Central memory CD8-positive, alpha-beta T cell (primary cell): Measurements from ENCODE around the gene DRG2.

Experiments
- ATAC-seq: fragments of 150-1000 bp; cut with Tn5 transposase; replicated peaks from 2 replicates; pipeline ENCODE4 v1.10.0; 2022; ENCODE audit warnings: mild to moderate bottlenecking, moderate FRiP score, moderate number of reproducible peaks; ENCODE audit not compliant: poor library complexity, severe bottlenecking; ENCODE audit errors: extremely low read depth
- DNase-seq, 2 donors: peaks; one replicate each; pipeline ENCODE4 v3.0.0; 2021; ENCODE audit warnings: low spot score in 2 of 2
- H3K27ac Mint-ChIP-seq: one replicate; pipeline ENCODE4 v1.8.0; 2022; ENCODE audit warnings: low read depth, mild to moderate bottlenecking, moderate library complexity, mixed read lengths
- H3K27me3 Mint-ChIP-seq: one replicate; pipeline ENCODE4 v1.8.0; 2022; ENCODE audit warnings: mixed read lengths
- H3K36me3 Mint-ChIP-seq: one replicate; pipeline ENCODE4 v1.8.0; 2022; ENCODE audit warnings: mild to moderate bottlenecking, moderate library complexity, mixed read lengths; ENCODE audit not compliant: insufficient read depth
- H3K4me1 Mint-ChIP-seq: one replicate; pipeline ENCODE4 v1.8.0; 2022; ENCODE audit warnings: mixed read lengths
- H3K4me3 Mint-ChIP-seq: one replicate; pipeline ENCODE4 v1.8.0; 2022; ENCODE audit warnings: mild to moderate bottlenecking, moderate library complexity, mixed read lengths
- H3K9me3 Mint-ChIP-seq: one replicate; pipeline ENCODE4 v1.8.0; 2022; ENCODE audit warnings: mixed read lengths

DRG2 gene

GRCh38 chr17:18143044-18143936, 55.5 kb downstream of the DRG2 start:
- no peaks in the 10 kb centered on the region for H3K9me3 Mint-ChIP-seq
- H3K27me3 Mint-ChIP-seq: no peaks in the 10 kb centered on the region
- H3K4me1 Mint-ChIP-seq: peaks cover 7% of the 10 kb centered on the region
- H3K27ac Mint-ChIP-seq: no peak overlapping the region
- ATAC-seq (no peak), DNase-seq (no peak)
- no peak overlapping the region for H3K4me3 Mint-ChIP-seq
- H3K36me3 Mint-ChIP-seq: peaks cover 1% of the 10 kb centered on the region

GRCh38 chr17:18144261-18144660, 56.5 kb downstream of the DRG2 start:
- Mint-ChIP-seq H3K4me3 (no peak overlapping the region), H3K36me3 (peaks cover 1% of the 10 kb centered on the region), H3K4me1 (peaks cover 7% of the 10 kb centered on the region), H3K9me3 (no peaks in the 10 kb centered on the region), H3K27ac (no peak overlapping the region), H3K27me3 (no peaks in the 10 kb centered on the region)
- ATAC-seq: no peak
- DNase-seq: no peak

GRCh38 chr17:18144855-18145254, 57.1 kb downstream of the DRG2 start:
- H3K36me3 Mint-ChIP-seq: peaks cover 1% of the 10 kb centered on the region
- DNase-seq (no peak), ATAC-seq (no peak)
- H3K9me3 Mint-ChIP-seq: no peaks in the 10 kb centered on the region
- no peak overlapping the region for H3K27ac Mint-ChIP-seq
- H3K4me3 Mint-ChIP-seq: no peak overlapping the region
- no peaks in the 10 kb centered on the region for H3K27me3 Mint-ChIP-seq
- peaks cover 7% of the 10 kb centered on the region for H3K4me1 Mint-ChIP-seq

- DNase-seq (no peak), ATAC-seq (no peak)
- H3K4me3 Mint-ChIP-seq: no peak overlapping the region
- H3K4me1 Mint-ChIP-seq: peaks cover 7% of the 10 kb centered on the region
- peaks cover 1% of the 10 kb centered on the region for H3K36me3 Mint-ChIP-seq
- H3K9me3 Mint-ChIP-seq: no peaks in the 10 kb centered on the region
- H3K27me3 Mint-ChIP-seq: no peaks in the 10 kb centered on the region
- no peak overlapping the region for H3K27ac Mint-ChIP-seq
Observed at GRCh38 chr17:18145811-18146210, 58.1 kb downstream of the DRG2 start.

- no peak overlapping the region for H3K27ac Mint-ChIP-seq
Observed at GRCh38 chr17:18146259-18146658, 58.5 kb downstream of the DRG2 start.

GRCh38 chr17:18146980-18147379, 59.2 kb downstream of the DRG2 start:
- no peak for ATAC-seq

More at GRCh38 chr17:18146259-18146658, 58.5 kb downstream of the DRG2 start:
- H3K36me3 Mint-ChIP-seq: peaks cover 1% of the 10 kb centered on the region
- no peaks in the 10 kb centered on the region for H3K9me3 Mint-ChIP-seq
- H3K4me1 Mint-ChIP-seq: peaks cover 2% of the 10 kb centered on the region
- no peaks in the 10 kb centered on the region for H3K27me3 Mint-ChIP-seq
- no peak overlapping the region for H3K4me3 Mint-ChIP-seq
- no peak for ATAC-seq
- no peak for DNase-seq

GRCh38 chr17:18148586-18148985, 60.8 kb downstream of the DRG2 start:
- peaks cover 3% of the 10 kb centered on the region for H3K4me1 Mint-ChIP-seq
- ATAC-seq: no peak

More at GRCh38 chr17:18146980-18147379, 59.2 kb downstream of the DRG2 start:
- Mint-ChIP-seq H3K9me3 (no peaks in the 10 kb centered on the region), H3K27ac (no peak overlapping the region), H3K27me3 (no peaks in the 10 kb centered on the region), H3K4me1 (no peaks in the 10 kb centered on the region), H3K4me3 (no peak overlapping the region), H3K36me3 (peaks cover 1% of the 10 kb centered on the region)
- no peak for DNase-seq

GRCh38 chr17:18151290-18151689, 63.5 kb downstream of the DRG2 start:
- Mint-ChIP-seq H3K4me1 (peaks cover 9% of the 10 kb centered on the region), H3K27me3 (no peaks in the 10 kb centered on the region), H3K27ac (no peak overlapping the region), H3K9me3 (no peaks in the 10 kb centered on the region), H3K4me3 (no peak overlapping the region), H3K36me3 (no peaks in the 10 kb centered on the region)
- no peak for ATAC-seq
- DNase-seq: no peak

More at GRCh38 chr17:18148586-18148985, 60.8 kb downstream of the DRG2 start:
- Mint-ChIP-seq H3K27ac (no peak overlapping the region), H3K4me3 (no peak overlapping the region), H3K36me3 (no peaks in the 10 kb centered on the region), H3K27me3 (no peaks in the 10 kb centered on the region), H3K9me3 (no peaks in the 10 kb centered on the region)
- no peak for DNase-seq

GRCh38 chr17:18155179-18155578, 67.4 kb downstream of the DRG2 start:
- ATAC-seq (no peak), DNase-seq (no peak)
- no peaks in the 10 kb centered on the region for H3K9me3 Mint-ChIP-seq
- H3K27me3 Mint-ChIP-seq: no peaks in the 10 kb centered on the region
- H3K4me3 Mint-ChIP-seq: no peak overlapping the region
- H3K4me1 Mint-ChIP-seq: peaks cover 22% of the 10 kb centered on the region
- H3K36me3 Mint-ChIP-seq: peaks cover 4% of the 10 kb centered on the region
- H3K27ac Mint-ChIP-seq: no peak overlapping the region

GRCh38 chr17:18156171-18156975, 68.6 kb downstream of the DRG2 start:
- peaks cover 4% of the 10 kb centered on the region for H3K36me3 Mint-ChIP-seq
- H3K9me3 Mint-ChIP-seq: no peaks in the 10 kb centered on the region
- H3K27ac Mint-ChIP-seq: peak overlapping the region; percentile 79
- no peaks in the 10 kb centered on the region for H3K27me3 Mint-ChIP-seq
- no peak overlapping the region for H3K4me3 Mint-ChIP-seq
- H3K4me1 Mint-ChIP-seq: peaks cover 22% of the 10 kb centered on the region
- no peak for DNase-seq
- ATAC-seq: no peak

- Mint-ChIP-seq H3K4me1 (peaks cover 22% of the 10 kb centered on the region), H3K4me3 (no peak overlapping the region), H3K27me3 (no peaks in the 10 kb centered on the region), H3K27ac (no peak overlapping the region), H3K9me3 (no peaks in the 10 kb centered on the region), H3K36me3 (peaks cover 4% of the 10 kb centered on the region)
- DNase-seq (no peak), ATAC-seq (no peak)
Observed at GRCh38 chr17:18156976-18157280, 69.2 kb downstream of the DRG2 start.
